Measurements from ENCODE around the gene ABCF1.

ABCF1 gene

GRCh38 chr6:30626484-30627366, 55.5 kb downstream of the ABCF1 start, which contains the start of gene ATAT1:
TSS of gene ATAT1 (plus strand) at chr6:30626874.
- DNase-seq (ENCODE audit: low read depth): peak; percentile 59

- DNase-seq (ENCODE audit: low read depth): no peak
Observed at GRCh38 chr6:30635834-30636233, 64.6 kb downstream of the ABCF1 start.

- DNase-seq (ENCODE audit: low read depth): no peak
Observed at GRCh38 chr6:30640481-30640880, 69.2 kb downstream of the ABCF1 start.

GRCh38 chr6:30641048-30641447, 69.8 kb downstream of the ABCF1 start:
- DNase-seq (ENCODE audit: low read depth): no peak

All from stromal cell of bone marrow (primary cell).